ENCODE data around the gene GRK4. TPM values are rescaled to one million over a fixed set of nuclear protein-coding genes. Genes with fewer than 3 reads are reported as not detected.

GRK4 gene
- total RNA-seq, 1 donor from 2014 or later: 59.5 TPM

DNA sequence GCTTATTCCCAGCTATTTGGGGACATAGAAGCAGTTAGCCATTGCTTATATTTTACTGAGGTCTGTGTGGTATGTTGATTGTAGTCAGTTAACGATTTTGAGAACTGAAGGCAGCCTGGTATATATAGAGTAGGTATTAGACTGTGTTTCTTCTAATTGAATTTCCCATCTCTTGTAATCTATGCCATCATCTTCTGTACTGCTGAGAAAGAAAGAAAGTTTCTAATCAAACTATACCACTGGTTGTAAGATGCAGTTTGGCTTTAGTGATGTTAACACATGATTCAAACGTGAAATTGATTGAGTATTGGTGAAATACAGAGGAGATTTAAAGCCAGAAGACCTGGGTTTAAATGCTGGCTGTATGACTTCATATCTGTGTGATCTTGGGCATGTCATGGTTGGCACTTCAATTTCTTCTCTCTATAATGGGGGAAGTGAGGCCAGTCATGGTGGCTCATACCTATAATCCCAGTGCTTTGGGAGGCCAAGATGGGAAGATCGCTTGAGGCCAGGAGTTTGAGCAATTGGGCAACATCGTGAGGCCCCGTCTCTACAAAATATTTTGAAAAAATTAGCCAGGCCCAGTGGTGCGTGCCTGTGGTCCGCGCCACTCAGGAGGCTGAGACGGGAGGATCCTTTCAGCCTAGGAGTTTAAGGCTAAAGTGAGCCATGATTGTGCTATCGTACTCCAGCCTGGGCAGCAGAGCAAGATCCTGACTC lies 122.7 kb downstream of the GRK4 start:
- FAIRE-seq: no peak

DNA sequence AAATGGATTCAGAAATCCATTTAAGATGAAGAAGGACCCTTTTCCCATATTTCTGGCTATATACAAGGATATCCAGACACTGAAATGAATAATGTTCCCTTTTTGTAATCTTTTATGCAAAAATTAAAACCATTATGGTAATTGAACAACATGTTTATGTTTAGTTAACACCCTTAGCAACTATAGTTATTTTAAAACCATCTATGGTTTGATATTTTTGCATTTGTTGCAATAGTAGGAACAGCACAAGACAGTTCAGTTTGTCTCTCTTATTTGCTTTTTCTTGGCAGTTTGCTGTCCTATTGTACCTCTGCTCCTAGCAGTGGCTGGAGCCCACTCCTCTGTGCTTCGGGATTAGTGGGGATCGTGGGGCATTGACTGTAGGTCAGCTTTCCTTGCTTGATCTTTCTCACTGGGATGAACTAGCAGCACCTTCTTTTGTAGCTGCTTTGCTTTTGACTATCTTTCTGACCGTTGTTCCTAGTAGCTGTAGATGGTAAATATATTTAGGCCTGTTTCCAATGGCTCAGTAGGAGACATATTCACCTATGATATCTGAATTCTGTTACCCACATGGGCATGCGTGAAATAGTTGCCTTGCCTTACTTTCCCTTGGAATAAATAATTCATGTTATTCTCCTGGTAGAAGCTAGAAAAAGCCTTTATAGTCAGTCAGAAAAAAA lies 123.9 kb downstream of the GRK4 start:
- FAIRE-seq: no peak
- no peak for DNase-seq (ENCODE audit: low spot score in 2 of 2)

More for the DNA sequence above, 122.7 kb downstream of the GRK4 start:
- DNase-seq (ENCODE audit: low spot score in 2 of 2): no peak

Small RNA genes lying within 50 kb of the gene (small RNA-seq; reads per million reads assigned to genes)
- gene RF02134 (not detected), gene RF02135 (not detected), gene RNU6-204P (not detected)

Other genes with a start within 250 kb of the GRK4 start
- gene TNIP2, start 207.2 kb upstream of the GRK4 start, total RNA-seq: 6.1 TPM
- gene SH3BP2, start 170.5 kb upstream of the GRK4 start, total RNA-seq: 19.6 TPM
- 178 TPM for gene ADD1, start 119.7 kb upstream of the GRK4 start, total RNA-seq
- gene NOP14, start 165 bp upstream of the GRK4 start, total RNA-seq: 6.1 TPM
- gene HTT-AS, start 111.0 kb downstream of the GRK4 start, total RNA-seq: not detected
- gene HTT, start 111.1 kb downstream of the GRK4 start, total RNA-seq: 50.1 TPM

Measured in frontal cortex (tissue), 4 donors.